CD14-positive monocyte (primary cell): ENCODE data around the gene KCNG2. TPM values are rescaled to one million over a fixed set of nuclear protein-coding genes. Genes with fewer than 3 reads are reported as not detected.

Experiments used
- DNase-seq, 3 donors: peaks; one replicate each; pipeline ENCODE4 v3.0.0-alpha.2; 2011 to 2022
- H2AFZ ChIP-seq: 2 replicates; pipeline ENCODE4 v1.6.0; 2012; ENCODE audit warnings: mild to moderate bottlenecking, low read depth, low read length, inconsistent platforms; ENCODE audit not compliant: insufficient read depth, poor library complexity, severe bottlenecking
- H3K27ac ChIP-seq, 2 donors: 1 replicate in 1 of 2; 2 replicates in 1 of 2; pipeline ENCODE4 v1.5.1; 2012 to 2013; ENCODE audit warnings: low read length in 2 of 2, control low read depth in 1 of 2, inconsistent platforms in 1 of 2, low read depth in 1 of 2, mild to moderate bottlenecking in 1 of 2
- H3K27me3 ChIP-seq, 2 donors: one replicate each; pipeline versions ENCODE4 v1.6.0 to v1.6.1; 2011 to 2013; ENCODE audit warnings: low read length in 2 of 2; ENCODE audit not compliant: control insufficient read depth in 2 of 2, insufficient read depth in 2 of 2
- H3K36me3 ChIP-seq, 2 donors: replicated peaks in 1 of 2; 1 replicate in 1 of 2; 2 replicates in 1 of 2; pipeline versions ENCODE4 v1.5.1 to v1.6.1; 2012 to 2013; ENCODE audit warnings: low read length in 2 of 2, control low read depth in 1 of 2, inconsistent platforms in 1 of 2, mild to moderate bottlenecking in 1 of 2; ENCODE audit not compliant: insufficient read depth in 2 of 2, control insufficient read depth in 1 of 2
- H3K4me1 ChIP-seq, 2 donors: 1 replicate in 1 of 2; 2 replicates in 1 of 2; pipeline versions ENCODE4 v1.5.1 to v1.6.1; 2012 to 2013; ENCODE audit warnings: low read length in 2 of 2, control low read depth in 1 of 2, inconsistent platforms in 1 of 2, mild to moderate bottlenecking in 1 of 2, moderate library complexity in 1 of 2; ENCODE audit not compliant: insufficient read depth in 2 of 2, control insufficient read depth in 1 of 2
- H3K4me2 ChIP-seq: replicated peaks from 2 replicates; pipeline ENCODE3; 2012; ENCODE audit warnings: low read length, moderate library complexity, mild to moderate bottlenecking; ENCODE audit not compliant: poor library complexity, severe bottlenecking; ENCODE audit errors: extremely low read depth
- H3K4me3 ChIP-seq, 3 experiments: fragments of 200-600 bp in 1 of 3; sonication (generic) in 1 of 3; replicated peaks in 1 of 3; 1 replicate in 2 of 3; 2 replicates in 1 of 3; pipeline ENCODE4 v1.5.1; 2011 to 2013; ENCODE audit warnings: low read length in 3 of 3, mild to moderate bottlenecking in 3 of 3, control low read depth in 2 of 3, low read depth in 2 of 3, inconsistent platforms in 1 of 3, moderate library complexity in 1 of 3
- H3K79me2 ChIP-seq: 2 replicates; pipeline ENCODE4 v1.6.0; 2012; ENCODE audit warnings: mild to moderate bottlenecking, control low read depth, inconsistent platforms, low read length, moderate library complexity; ENCODE audit not compliant: insufficient read depth
- H3K9ac ChIP-seq: 2 replicates; pipeline ENCODE4 v1.6.0; 2017; ENCODE audit warnings: low read length, mild to moderate bottlenecking; ENCODE audit not compliant: insufficient read depth, poor library complexity, severe bottlenecking
- H3K9me3 ChIP-seq, 2 donors: replicated peaks in 1 of 2; 1 replicate in 1 of 2; 2 replicates in 1 of 2; pipeline versions ENCODE4 v1.5.1 to v1.6.1; 2012 to 2013; ENCODE audit warnings: low read length in 2 of 2, control low read depth in 1 of 2; ENCODE audit not compliant: control insufficient read depth in 1 of 2, insufficient read depth in 1 of 2
- H4K20me1 ChIP-seq: 2 replicates; pipeline ENCODE4 v1.6.0; 2012; ENCODE audit warnings: mild to moderate bottlenecking, low read length, control low read depth, moderate library complexity; ENCODE audit not compliant: insufficient read depth
- H3K27ac Mint-ChIP-seq, 7 donors: one replicate each; pipeline ENCODE4 v1.8.0; 2020; ENCODE audit warnings: mild to moderate bottlenecking in 7 of 7, mixed read lengths in 7 of 7, moderate library complexity in 6 of 7, inconsistent platforms in 2 of 7
- H3K27me3 Mint-ChIP-seq, 3 donors: one replicate each; pipeline ENCODE4 v1.8.0; 2021 to 2022; ENCODE audit warnings: low read depth in 3 of 3, mild to moderate bottlenecking in 3 of 3, mixed read lengths in 3 of 3, moderate library complexity in 3 of 3, inconsistent platforms in 1 of 3
- H3K36me3 Mint-ChIP-seq, 2 donors: one replicate each; pipeline ENCODE4 v1.8.0; 2020; ENCODE audit warnings: mixed read lengths in 2 of 2, inconsistent platforms in 1 of 2, mild to moderate bottlenecking in 1 of 2
- H3K4me1 Mint-ChIP-seq: one replicate; pipeline ENCODE4 v1.8.0; 2020; ENCODE audit warnings: mild to moderate bottlenecking, mixed read lengths
- H3K4me3 Mint-ChIP-seq, 2 donors: one replicate each; pipeline ENCODE4 v1.8.0; 2020; ENCODE audit warnings: mild to moderate bottlenecking in 2 of 2, mixed read lengths in 2 of 2, moderate library complexity in 1 of 2
- H3K9me3 Mint-ChIP-seq, 7 donors: one replicate each; pipeline ENCODE4 v1.8.0; 2020 to 2022; ENCODE audit warnings: mixed read lengths in 7 of 7, mild to moderate bottlenecking in 6 of 7, moderate library complexity in 6 of 7, inconsistent platforms in 2 of 7
- CTCF ChIP-seq: fragments of 200-600 bp; IDR thresholded peaks from one replicate; pipeline ENCODE4 v1.8.0; 2022; ENCODE audit warnings: antibody characterized with exemption, mild to moderate bottlenecking
- WGBS: methylation state at CpG from one replicate; pipeline ENCODE4 v1.1.5; 2013; ENCODE audit warnings: missing lambda C conversion rate; ENCODE audit not compliant: insufficient coverage; 5-methylcytosine and 5-hydroxymethylcytosine counted together
- intact Hi-C, 2 donors: fragments of 100-400 bp; cut with micrococcal nuclease; formaldehyde crosslinking; loops; one replicate each; pipeline versions ENCODE4 v1.15.0 to v1.15.1; 2023
- polyA plus RNA-seq, 3 donors: library from polyadenylated mRNA; depleted of rRNA in 1 of 3; unstranded in 2 of 3; stranded (reverse) in 1 of 3; fragments of 300-500 nt in 2 of 3; fragments of >200 nt in 1 of 3; fragmentation: Illumina TruSeq in 2 of 3; gene quantifications; 1 replicate in 2 of 3; 2 replicates in 1 of 3; pipeline ENCODE4 v1.2.3, GENCODE V29; 2012 to 2021

Gene KCNG2
- polyA plus RNA-seq, 3 donors, result 0.04 TPM; not detected in 2

GRCh38 chr18:79917169-79917852 lies 119.6 kb downstream of the KCNG2 start:
- Histone ChIP-seq H3K9ac (no peak overlapping the region), H4K20me1 (peaks cover 40% of the 10 kb centered on the region), H3K4me1 (no peaks in the 10 kb centered on the region), H3K9me3 (peaks cover 49 to 64% of the 10 kb centered on the region in 2 donors), H3K4me3 (no peak overlapping the region), H2AFZ (no peak overlapping the region), H3K36me3 (peaks cover 45 to 77% of the 10 kb centered on the region in 2 donors), H3K27me3 (no peaks in the 10 kb centered on the region), H3K27ac (no peak overlapping the region), H3K4me2 (no peak overlapping the region), H3K79me2 (peaks cover 30% of the 10 kb centered on the region)
- Mint-ChIP-seq H3K4me3 (no peak overlapping the region), H3K4me1 (no peaks in the 10 kb centered on the region), H3K27me3 (peaks cover 0 to 1% (median 0%) of the 10 kb centered on the region in 3 donors), H3K9me3 (peaks cover 38 to 64% (median 51%) of the 10 kb centered on the region in 7 donors), H3K36me3 (peaks cover 63 to 78% of the 10 kb centered on the region in 2 donors), H3K27ac (peak overlapping the region in 2 of 7 donors; percentile 8 to 35)
- WGBS, result 95% methylated on average over 27 of the region's 28 CpGs
- intact Hi-C loops, result no loop called here
- DNase-seq, result no peak
- no peak for TF ChIP-seq CTCF

- H3K79me2 ChIP-seq, result peaks cover 28% of the 10 kb centered on the region
- H2AFZ ChIP-seq, result no peak overlapping the region
- DNase-seq, result no peak
- no peak overlapping the region for H3K9ac ChIP-seq
- Mint-ChIP-seq H3K4me3 (no peak overlapping the region), H3K9me3 (peaks cover 38 to 61% (median 53%) of the 10 kb centered on the region in 7 donors), H3K36me3 (peaks cover 60 to 77% of the 10 kb centered on the region in 2 donors), H3K27me3 (no peaks in the 10 kb centered on the region), H3K27ac (no peak overlapping the region), H3K4me1 (no peaks in the 10 kb centered on the region)
- H3K4me1 ChIP-seq, result no peaks in the 10 kb centered on the region
- peaks cover 51 to 77% of the 10 kb centered on the region in 2 donors for H3K36me3 ChIP-seq
- no peak overlapping the region for H3K4me3 ChIP-seq
- no peak for TF ChIP-seq CTCF
- H3K4me2 ChIP-seq, result no peak overlapping the region
- peaks cover 36% of the 10 kb centered on the region for H4K20me1 ChIP-seq
- WGBS, result 92% methylated on average over 22 of the region's 25 CpGs
- no peak overlapping the region for H3K27ac ChIP-seq
- intact Hi-C loops, result no loop called here
- H3K27me3 ChIP-seq, result no peaks in the 10 kb centered on the region
- peaks cover 55 to 67% of the 10 kb centered on the region in 2 donors for H3K9me3 ChIP-seq
These were observed 120.3 kb downstream of the KCNG2 start for GRCh38 chr18:79917853-79918614.
